Activated CD8-positive, alpha-beta memory T cell treated with anti-CD3 and anti-CD28 coated beads, Interleukin-2, amount 50 U/mL, for 1 hour (primary cell): Measurements from ENCODE around the gene C4B.
"Not testable (repeated sequence)": the region's sequence is repeated elsewhere in the genome, so short reads cannot be mapped to it uniquely, and the experiment has no call there.

ENCODE experiments used
- DNase-seq: peaks from one replicate; pipeline ENCODE4 v3.0.0-alpha.2; 2020; ENCODE audit errors: extremely low read depth

Gene C4B

DNA sequence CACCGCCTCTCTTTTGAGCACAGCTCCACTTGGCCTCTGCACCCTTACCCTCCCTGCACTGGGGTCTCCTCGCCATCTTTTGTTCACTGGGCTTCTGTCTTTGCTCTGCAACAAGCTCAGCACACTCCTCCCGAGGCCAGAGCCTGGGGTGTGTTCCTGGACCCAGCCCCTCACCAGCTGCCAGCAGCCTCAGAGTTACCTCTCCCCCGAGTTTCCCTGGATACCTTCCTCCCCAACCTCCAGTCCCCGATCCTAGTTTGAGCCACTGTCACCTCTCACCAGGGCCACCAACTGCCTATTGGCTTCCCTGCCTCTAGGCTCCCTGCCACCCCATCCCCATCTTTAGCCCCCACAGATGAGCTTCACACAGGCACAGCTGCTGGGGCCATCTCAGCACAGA is 36.0 kb downstream of the C4B start:
- no peak for DNase-seq

DNA sequence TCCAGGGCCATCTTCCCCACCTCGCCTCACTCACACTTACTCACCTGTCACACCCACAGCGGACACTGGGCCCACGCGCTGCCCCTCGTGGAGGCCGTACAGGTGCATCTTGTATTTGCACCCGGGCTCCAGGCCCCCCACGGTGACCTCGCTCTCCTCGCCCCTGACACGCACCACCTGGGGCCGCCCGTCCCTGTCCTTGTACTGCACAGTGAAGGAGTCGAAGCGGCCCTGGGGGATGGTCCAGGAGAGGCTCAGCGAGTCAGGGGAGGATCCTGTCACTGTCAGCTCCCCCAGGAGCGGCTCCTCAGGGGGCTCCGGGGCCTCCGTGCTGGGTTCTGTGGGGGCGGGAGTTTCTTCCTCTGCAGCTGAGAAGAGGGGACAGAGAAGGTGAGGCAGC is 38.0 kb downstream of the C4B start:
- DNase-seq: not testable (repeated sequence)

DNA sequence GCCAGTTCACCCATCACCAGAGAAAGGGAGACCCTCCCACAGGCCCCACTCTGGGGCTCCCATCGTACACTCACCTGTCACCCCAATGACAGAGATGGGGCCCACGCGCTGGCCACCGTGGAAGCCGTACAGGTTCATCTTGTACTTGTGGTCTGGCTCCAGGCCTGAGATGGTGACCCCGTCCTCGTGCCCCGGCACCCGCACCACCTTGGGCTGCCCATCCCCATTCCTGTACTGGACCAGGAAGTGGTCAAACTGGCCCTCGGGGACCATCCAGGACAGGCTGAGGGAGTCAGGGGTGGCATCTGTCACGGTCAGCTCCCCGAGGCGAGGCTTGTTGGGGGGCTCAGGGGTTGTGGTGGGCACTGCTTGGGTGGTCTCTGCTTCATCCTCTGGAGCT is 38.7 kb downstream of the C4B start:
- DNase-seq: not testable (repeated sequence)

DNA sequence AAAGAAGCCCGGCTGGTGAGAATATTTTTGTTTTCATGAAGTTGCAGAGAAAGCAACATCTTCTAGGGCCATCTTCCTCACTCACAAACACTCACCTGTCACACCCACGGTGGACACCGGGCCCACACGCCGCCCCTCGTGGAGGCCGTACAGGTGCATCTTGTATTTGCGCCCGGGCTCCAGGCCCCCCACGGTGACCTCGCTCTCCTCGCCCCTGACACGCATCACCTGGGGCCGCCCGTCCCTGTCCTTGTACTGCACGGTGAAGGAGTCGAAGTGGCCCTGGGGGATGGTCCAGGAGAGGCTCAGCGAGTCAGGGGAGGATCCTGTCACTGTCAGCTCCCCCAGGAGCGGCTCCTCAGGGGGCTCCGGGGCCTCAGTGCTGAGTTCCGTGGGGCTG is 41.2 kb downstream of the C4B start:
- not testable (repeated sequence) for DNase-seq

DNA sequence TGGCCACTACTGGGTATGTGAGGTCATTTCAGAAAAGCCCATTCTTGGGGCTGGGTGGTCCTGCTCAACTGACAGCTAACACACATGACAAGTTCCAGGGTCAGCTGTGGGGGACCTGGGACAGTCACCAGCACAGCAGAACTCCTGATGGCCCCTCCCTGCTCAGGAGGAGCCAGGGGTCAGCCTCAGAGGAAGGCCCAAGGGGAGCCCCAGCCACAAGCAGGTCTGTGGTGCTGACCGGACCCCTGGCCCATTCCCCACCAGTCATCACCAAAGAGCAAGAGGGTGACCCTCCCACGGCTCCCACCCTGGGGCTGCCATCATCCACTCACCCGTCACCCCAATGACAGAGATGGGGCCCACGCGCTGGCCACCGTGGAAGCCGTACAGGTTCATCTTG is 41.7 kb downstream of the C4B start:
- no peak for DNase-seq

DNA sequence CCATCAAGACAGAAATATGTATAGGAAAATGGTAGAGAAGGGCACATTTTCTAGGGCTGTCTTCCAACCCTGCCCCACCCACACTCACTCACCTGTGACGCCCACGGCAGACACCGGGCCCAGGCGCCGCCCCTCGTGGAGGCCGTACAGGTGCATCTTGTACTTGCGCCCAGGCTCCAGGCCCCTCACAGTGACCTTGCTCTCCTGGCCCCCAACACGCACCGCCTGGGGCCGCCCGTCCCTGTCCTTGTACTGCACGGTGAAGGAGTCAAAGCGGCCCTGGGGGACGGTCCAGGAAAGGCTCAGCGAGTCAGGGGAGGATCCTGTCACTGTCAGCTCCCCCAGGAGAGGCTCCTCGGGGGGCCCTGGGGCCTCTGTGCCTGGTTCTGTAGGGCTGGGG is 43.4 kb downstream of the C4B start:
- no peak for DNase-seq

DNA sequence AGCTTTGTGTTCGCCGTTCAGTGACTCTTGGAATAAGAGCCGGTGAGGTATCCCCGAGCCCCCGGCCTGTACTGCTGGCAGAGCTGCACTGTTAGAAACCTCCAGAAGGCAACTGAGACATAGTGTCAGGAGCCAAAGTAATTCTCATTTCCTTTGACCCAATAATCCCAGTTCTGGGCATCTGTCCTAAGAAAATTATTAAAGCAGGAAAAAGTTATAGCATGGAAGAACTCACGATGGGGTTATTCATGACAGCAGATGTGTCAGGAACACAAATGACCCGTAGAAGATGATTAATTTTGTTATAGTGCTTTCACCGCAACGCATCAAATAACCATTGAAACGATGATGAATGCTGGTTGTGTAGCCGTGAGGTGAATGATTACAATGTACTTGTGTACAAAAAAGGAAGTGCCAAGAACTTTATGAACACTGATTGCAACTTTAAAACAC is 43.9 kb downstream of the C4B start:
- DNase-seq: no peak

DNA sequence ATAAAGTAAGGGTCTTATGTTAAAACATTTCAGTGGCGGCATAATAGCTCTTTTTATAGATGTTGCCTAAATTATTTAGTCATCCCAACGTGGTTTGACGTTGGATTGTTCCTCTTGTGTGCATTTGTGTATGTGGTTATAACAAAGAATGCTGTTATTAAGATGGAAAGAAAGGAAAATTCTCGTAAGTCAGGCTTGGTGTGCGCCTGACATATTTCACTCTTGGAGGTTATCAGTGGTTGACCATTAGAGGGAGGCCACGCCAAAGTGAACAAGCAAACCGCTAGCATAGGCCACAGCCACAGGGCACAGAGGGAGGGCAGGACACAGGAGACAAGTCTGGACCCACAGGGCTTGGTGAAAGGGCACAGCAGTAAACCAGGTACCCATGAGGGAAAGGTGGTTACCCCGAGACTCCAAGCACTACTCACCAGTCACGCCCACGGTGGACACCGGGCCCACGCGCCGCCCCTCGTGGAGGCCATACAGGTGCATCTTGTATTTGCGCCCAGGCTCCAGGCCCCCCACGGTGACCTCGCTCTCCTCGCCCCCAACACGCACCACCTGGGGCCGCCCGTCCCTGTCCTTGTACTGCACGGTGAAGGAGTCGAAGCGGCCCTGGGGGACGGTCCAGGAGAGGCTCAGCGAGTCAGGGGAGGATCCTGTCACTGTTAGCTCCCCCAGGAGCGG is 46.5 kb downstream of the C4B start:
- no peak for DNase-seq

DNA sequence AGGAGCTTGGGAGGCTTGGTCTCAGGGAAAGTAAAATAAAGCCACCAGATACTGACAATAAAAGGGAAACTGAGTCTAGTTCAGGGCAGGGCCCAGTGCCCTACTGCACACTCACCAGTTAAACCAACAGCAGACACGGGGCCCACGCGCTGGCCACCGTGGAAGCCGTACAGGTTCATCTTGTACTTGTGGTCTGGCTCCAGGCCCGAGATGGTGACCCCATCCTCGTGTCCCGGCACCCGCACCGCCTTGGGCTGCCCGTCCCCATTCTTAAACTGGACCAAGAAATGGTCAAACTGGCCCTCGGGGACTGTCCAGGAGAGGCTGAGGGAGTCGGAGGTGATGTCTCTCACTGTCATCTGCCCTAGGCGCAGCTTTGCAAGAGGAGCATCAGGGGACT is 50.1 kb downstream of the C4B start:
- no peak for DNase-seq

DNA sequence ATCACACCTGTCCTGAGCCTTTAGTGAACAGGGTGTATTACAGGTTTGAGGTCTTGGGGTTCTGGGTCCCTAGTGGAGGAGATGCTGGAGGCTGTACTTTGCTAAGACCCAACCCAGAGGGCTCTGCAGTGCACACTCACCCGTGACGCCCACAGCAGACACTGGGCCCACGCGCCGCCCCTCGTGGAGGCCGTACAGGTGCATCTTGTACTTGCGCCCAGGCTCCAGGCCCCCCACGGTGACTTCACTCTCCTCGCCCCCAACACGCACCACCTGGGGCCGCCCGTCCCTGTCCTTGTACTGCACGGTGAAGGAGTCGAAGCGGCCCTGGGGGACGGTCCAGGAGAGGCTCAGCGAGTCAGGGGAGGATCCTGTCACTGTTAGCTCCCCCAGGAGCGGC is 52.9 kb downstream of the C4B start:
- not testable (repeated sequence) for DNase-seq

DNA sequence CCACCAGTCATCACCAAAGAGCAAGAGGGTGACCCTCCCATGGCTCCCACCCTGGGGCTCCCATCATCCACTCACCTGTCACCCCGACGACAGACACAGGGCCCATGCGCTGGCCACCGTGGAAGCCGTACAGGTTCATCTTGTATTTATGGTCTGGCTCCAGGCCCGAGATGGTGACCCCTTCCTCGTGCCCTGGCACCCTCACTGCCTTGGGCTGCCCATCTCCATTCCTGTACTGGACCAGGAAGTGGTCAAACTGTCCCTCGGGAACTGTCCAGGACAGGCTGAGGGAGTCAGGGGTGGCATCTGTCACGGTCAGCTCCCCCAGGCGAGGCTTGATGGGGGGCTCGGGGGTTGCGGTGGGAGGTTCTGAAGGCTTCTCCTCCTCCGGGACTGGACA is 53.7 kb downstream of the C4B start:
- not testable (repeated sequence) for DNase-seq

DNA sequence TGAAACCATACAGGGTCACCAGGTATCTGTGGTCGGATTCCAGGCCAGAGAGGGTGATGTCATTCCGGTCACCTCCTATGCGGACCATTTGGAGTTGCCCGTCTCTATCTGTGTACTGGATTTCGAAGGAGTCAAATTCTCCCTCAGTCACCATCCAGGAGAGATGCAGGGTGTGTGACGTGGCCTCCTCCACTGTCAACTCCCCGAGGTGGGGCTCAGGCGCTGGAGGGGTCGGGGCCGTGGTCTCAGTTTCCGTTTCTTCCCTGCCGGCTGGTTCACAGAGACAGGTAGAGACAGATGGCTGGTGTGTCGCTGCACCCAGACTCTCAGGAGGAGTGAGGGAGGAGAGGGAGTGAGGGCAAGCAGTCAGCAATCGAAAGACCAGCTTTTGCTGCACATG is 54.3 kb downstream of the C4B start:
- DNase-seq: no peak

DNA sequence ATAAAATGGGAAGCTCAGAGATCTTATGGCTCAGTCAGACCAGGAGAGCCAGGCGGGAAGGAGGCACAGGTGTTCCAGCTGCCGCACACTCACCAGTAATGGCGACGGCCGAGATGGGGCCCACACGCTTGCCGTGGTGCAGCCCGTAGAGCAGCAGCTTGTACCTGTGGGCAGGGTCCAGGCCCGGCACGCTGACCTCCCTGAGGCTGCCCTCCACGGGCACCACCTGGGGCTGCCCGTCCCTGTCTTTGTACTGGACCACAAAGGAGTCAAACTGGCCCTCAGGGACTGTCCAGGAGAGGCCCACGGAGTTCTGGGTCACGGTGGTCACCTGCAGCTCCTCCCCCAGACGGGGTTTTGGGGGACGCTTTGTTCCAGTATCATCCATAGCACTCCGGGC is 54.9 kb downstream of the C4B start:
- DNase-seq: no peak

DNA sequence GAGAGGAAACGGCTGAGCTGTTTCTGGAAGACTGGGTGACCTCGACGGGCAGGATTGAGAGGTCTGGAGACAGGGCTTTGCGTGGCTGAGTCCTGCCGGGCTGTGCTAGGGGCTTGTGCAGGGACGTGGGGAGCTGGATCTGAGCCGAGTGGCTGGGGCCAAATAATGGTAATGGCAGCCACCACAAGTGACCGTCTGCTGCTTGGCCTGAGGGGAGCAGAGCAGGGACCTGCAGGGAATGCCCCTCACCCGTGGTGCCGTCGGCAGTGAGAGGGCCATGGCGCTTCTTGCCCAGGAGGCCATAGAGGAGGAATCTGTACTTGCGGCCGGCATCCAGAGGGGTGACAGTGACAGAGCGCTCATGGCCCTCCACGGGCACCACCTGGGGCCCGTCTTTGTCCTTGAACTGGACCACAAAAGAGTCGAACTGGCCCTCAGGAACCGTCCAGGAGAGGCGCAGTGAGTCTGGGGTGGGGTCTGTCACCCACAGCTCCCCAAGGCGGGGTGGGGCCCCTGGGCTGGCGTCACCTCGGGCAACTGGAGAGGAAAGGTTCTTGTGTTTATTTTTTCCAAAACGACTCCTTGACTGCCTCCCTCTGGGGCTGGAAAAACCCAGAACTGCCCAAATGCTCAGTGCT is 55.4 kb downstream of the C4B start:
- no peak for DNase-seq

DNA sequence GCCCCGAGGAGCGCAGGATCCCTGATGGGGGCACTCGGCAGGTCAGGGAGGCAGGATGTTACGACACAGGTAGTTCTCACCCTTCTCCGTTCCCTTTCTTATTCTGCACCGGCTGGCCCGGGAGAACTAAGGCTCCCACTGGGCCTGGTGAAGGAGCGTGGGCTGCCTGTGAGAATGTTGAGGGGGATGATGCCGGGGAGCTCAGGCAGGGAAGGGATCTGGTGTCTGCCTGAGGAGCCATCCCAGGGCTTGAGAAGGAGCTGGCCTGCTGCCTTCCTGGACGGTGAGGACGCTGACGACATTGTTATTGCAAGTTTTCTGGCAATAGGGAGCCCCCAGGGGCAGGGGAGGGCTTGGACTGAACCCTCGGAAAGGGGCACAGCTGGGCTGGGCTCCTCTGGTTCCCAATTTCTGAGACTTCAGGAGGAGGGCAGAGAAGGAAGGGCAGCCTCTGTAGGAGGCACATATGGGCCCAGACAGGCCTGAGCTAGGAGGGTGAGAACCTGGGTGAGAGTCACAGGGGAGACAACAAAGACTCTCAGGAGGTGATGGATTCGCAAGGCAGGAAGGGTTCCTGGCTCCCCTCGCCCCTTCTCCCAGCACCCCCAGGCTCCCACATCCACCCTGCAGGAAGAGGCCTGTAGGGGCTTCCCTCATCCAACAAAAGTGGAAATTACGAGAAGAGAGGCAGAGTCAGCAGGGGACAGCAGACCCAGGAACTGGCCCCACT is 56.4 kb downstream of the C4B start:
- no peak for DNase-seq

DNA sequence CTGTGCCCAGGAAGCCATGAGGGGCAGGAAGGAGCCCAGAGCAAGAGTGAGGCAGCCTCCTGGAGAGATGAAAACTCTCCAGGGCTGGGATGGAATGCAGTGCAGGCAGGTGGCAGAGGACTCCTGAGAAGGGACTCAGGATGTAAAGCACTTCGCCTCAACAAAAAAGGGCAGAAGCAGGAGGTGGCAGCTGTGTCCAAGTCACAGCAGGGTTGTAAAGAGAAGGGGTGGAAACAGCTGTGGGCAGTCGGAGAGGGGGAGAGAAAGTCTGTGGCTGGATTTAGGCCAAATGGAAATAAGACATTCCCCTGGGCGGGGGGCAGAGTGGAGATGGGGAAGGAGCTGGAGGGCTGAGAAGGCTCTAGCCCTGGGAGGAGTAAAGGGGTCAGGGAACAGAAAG is 58.5 kb downstream of the C4B start:
- DNase-seq: no peak

DNA sequence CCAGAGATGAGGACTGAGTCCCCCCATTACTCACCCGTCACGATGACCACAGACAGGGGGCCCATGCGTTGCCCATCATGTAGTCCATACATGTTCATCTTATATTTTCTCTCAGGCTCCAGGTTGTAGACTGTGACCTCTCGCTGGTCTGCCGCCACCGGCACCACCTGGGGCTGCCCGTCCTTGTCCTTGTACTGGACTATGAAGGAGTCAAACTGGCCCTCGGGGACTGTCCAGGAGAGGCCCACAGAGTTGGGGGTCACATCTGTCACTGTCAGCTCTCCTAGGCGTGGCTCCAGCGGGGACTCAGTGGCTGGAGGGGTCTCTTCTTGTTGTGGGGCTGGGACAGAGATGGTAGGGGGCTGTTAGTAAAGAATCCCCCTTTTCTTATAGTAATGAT is 59.0 kb downstream of the C4B start:
- DNase-seq: no peak

DNA sequence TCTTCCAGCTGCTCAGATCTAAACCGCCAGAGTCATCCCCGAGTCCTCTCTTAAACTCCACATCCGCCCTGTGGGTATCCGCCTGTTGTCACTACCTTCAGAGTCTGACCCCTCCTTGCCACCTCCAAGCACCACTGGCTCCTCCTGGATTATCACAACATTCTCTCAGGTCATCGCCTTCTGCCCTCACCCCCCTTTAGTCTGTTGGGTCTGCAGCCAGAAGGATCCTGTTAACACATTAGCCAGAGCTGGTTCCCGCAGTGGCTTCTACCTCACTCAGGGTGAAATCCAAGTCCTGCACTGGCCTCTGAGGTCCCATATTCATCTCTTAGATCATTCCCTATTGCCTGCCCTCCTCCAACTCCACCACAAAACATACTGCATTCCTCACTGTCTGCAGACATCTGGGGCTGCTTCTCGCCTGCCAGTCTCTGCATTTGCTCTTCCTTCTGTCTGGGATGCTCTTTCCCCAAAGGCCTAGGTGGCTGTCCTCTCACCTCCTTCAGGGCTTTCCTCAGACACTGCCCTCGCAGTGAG is 60.5 kb downstream of the C4B start:
- DNase-seq: no peak

DNA sequence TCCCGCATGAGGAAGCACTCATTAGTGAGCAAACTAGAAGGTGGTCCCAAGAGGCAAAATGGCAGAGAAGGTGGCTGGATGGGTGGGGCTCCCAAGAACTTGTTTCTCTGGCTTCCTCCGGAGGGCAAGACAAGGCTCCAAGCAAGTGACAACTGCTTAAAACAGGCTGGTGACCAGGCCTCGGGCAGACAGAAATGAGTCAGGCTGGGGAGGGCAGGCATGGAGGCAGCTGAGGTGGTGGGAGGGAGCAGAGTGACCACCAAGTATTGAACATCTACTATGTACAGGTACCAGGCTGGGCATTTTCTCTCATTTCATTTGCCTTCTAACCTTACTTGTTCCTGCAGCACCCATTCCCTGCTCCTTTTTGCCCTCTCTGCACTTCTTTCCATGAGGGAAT is 61.2 kb downstream of the C4B start:
- DNase-seq: no peak

DNA sequence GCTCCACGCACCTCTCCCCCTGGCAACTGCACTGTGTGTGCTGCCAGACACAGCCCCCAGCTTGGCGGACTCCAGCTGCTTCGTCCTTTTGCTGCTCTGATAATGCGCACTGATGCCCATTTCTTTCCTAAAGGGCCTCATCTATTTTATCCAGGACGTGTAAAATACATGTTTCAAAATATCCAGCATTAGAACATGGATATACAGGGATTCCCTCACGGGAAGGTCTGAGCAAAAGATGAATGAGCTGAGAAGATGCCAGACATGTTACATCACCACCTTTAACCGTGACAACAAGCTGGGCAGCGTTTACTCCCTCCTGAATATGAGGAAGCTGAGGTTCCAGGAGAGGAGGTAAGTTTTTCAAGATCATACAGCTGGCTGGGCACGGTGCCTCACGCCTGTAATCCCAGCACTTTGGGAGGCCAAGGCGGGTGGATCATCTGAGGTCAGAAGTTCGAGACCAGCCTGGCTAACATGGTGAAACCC is 61.8 kb downstream of the C4B start:
- DNase-seq: no peak

DNA sequence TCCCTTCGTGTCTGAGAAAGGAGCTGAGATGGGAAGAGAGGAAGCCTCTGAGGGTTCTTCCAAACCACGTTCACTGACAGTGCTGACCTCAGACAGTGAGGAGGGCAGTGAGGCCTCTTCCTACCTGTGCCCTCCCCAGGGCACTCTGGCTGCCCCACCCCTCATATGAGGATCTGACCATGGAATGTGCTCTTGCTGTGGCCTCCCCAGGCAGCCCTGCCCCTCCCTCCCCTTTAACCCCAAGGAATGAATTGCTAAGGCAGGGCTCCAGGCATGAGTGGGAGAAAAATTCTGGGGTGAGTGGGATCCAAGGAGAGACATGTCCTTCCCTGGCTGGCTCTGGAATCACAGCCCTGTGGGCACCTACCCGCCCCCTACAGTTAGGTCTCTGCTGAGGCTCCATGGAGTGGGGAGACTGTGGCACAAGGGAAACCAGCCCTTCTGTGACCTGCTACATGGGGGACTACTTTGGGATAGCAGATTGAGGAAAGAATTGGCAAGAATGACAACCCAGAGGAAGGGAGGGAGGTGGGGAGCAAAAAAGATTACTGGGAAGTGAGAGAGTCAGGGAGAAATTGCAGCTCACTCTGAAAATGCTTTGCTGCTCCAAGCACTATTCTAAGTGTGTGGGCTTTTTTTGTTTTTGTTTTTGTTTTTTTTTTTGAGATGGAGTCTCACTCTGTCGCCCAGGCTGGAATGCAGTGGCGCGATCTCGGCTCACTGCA is 65.1 kb downstream of the C4B start:
- DNase-seq: no peak
